HG03280 (cell line): ENCODE results near the gene EME2.
A peak's percentile ranks its signal among the peaks of the same experiment; 100 is the strongest.

ENCODE experiments used
- ATAC-seq: cut with Tn5 transposase; IDR thresholded peaks from one replicate; pipeline ENCODE4 v1.9.1; 2021; ENCODE audit warnings: mild to moderate bottlenecking, moderate library complexity; ENCODE audit not compliant: unreplicated experiment

The EME2 gene

GRCh38 chr16:1766231-1766630 lies 6.4 kb upstream of the EME2 start:
- no peak for ATAC-seq

DNA sequence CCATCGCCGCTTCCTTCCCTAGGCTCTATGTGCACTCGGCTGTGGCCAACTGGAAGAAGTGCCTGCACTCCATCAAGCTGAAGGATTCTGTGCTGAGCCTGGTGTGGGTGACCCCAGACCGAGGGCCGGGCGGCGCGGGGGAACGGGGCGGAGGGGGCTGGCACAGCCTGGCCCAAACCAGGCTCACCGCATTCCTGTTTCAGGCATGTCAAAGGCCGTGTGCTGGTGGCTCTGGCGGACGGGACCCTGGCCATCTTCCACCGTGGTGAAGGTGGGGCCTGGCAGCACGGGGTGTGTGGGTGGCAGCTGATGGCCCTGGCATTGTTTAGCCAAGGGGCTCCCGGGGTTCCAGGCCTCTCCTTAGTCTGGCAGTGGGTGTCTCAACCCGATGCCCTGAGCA lies 5.9 kb upstream of the EME2 start:
- ATAC-seq = no peak

- no peak for ATAC-seq
These were observed 5.3 kb upstream of the EME2 start for GRCh38 chr16:1767116-1767994.

GRCh38 chr16:1768061-1768766 lies 4.4 kb upstream of the EME2 start:
- ATAC-seq = no peak

- no peak for ATAC-seq
These were observed 3.7 kb upstream of the EME2 start for GRCh38 chr16:1768767-1769401.

DNA sequence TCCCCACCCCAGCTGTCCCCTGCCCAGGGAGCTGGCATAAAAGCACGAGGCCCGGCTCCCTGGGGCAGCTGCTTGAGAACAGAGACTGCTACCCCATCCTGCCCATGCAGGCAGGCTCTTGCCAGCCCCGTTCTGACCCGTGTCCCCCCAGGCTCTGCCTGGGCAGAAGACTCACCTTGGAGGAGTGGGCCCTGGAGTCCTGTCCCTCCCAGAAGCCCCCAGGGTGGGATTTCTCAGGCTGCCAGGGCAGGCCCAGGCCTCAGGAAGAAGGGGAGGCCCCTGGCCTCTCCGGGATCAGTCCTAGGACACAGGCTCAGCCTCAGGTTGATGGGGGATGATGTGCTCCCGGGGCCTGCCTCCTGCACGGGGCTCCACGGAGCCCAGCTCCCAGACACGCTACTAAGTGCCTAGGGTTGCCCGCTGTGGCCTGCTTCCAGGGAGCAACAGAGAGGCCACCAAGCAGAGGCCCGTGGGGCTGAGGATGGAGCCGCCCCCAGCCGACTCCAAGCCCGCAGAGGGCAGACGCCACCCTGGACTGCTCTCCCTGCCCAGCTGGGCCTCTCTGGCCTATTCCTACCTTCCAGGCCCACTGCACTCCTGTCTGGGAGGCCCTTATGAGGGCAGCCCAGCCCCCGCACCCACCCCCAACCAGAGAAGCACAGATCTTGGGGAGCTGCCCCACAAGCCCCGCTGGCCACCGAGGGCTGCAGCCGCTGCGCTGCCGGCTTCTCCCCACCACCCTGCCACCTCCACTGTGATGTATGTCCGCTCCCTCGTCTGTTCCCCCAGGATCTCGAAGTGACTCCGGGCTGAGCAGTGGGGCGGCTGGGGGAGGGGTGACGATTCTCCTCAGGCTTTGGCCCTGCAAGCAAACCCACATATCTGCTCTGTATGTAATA lies 3.0 kb upstream of the EME2 start:
- no peak for ATAC-seq

GRCh38 chr16:1770328-1771187 lies 2.1 kb upstream of the EME2 start:
- ATAC-seq = no peak

DNA sequence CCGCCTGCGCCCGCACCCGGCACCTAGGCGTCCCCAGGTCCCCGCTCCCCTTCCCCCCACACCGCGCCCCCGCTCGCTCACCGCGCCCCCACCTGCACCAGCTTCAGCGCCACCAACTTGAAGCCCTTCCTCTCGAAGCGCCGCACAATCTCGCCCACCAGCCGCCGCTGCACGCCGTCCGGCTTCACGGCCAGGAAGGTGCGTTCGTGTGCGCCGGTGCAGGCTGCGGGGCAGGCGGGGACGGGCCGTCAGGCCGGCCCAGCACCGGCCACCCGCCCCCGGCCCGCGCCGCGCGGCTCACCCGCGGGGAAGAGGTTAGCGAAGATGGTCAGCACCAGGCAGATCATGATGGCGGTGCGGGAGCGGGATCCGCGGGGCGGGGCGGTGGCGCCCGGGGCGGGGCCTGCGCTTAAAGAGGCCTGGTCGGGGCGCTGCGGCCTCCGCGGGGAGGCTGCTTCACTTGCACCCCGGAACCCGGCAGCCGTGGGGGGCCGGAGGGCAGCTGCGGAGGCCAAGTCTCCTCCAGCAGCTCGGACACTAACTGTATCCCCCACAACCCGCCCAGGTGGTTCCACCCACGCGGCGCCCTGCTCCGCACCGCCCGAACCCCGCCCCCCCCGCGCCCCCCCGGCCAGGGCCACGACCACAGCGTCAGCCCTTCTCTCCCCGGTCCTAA lies 1.3 kb upstream of the EME2 start, which contains the start of gene NME3:
TSS of gene NME3 (minus strand) at position 356 of the 676 bp plus-strand sequence. CDS start at position 347, 9 bp downstream.
- ATAC-seq = peak; percentile 31

- no peak for ATAC-seq
These were observed 697 bp upstream of the EME2 start for GRCh38 chr16:1771864-1772361.

DNA sequence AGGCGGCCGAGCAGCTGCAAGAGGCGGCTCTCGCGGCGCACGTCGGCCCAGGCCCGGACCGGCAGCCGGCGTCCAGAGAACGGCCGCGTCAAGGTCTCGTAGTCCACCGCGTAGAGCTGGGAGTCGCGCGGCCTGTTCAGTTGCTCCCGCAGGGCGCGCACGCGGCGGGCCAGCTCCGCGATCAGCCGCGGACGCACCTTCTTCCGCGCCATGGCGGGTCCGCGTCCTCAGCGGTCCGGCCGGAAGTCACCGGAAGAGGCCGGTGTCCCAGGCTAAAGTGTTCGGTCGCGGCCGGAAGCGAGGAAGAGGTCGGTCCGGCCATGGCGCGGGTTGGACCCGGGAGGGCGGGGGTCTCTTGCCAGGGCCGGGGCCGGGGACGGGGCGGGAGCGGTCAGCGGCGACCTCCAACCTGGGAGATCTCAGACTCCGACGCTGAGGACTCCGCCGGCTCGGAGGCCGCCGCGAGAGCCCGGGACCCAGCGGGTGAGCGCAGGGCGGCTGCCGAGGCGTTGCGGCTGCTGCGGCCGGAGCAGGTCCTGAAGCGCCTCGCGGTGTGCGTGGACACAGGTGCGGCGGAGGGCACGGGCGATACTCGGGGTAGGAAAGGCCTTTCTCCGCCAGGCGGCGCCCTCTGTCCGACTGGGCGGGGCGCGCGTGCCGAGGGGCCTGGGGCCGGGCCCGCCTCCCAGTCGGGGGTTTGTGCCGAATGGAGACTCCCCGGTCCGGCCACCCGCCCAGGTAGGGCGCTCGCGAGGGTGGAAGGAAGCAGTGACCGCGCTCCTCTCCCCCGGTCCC lies 495 bp downstream of the EME2 start, which contains the start of gene MRPS34:
TSS of gene MRPS34 (minus strand) at position 227 of the 795 bp plus-strand sequence. CDS start at position 212, 15 bp downstream.
- peak; percentile 51 for ATAC-seq

- ATAC-seq = no peak
These were observed 1.3 kb downstream of the EME2 start for GRCh38 chr16:1773703-1774447.

GRCh38 chr16:1774448-1774780 lies 1.8 kb downstream of the EME2 start:
- ATAC-seq = no peak

GRCh38 chr16:1775006-1775845 lies 2.6 kb downstream of the EME2 start:
- ATAC-seq = no peak

GRCh38 chr16:1775846-1776671 lies 3.4 kb downstream of the EME2 start:
- no peak for ATAC-seq

GRCh38 chr16:1776672-1776955 lies 4.0 kb downstream of the EME2 start:
- no peak for ATAC-seq

- ATAC-seq = no peak
These were observed 4.4 kb downstream of the EME2 start for GRCh38 chr16:1776991-1777374.
